Uterus (tissue), 2 donors: Measurements from ENCODE around the gene CD320.

ENCODE experiments used
- POLR2A ChIP-seq, 2 donors: fragments of 450-650 bp; IDR thresholded peaks; one replicate each; pipeline ENCODE4 v1.6.1; 2016; ENCODE audit warnings: antibody characterized with exemption in 2 of 2, mild to moderate bottlenecking in 1 of 2, moderate library complexity in 1 of 2
- TF ChIP-seq, protein P1 (sequence below), 4 experiments: fragments of 200-600 bp in 2 of 4; fragments of 450-650 bp in 2 of 4; sonication (generic) in 2 of 4; IDR thresholded peaks; one replicate each; pipeline ENCODE4 v1.5.1; 2016 to 2019; ENCODE audit warnings: antibody characterized with exemption in 4 of 4, mild to moderate bottlenecking in 2 of 4, moderate library complexity in 1 of 4

DNA sequence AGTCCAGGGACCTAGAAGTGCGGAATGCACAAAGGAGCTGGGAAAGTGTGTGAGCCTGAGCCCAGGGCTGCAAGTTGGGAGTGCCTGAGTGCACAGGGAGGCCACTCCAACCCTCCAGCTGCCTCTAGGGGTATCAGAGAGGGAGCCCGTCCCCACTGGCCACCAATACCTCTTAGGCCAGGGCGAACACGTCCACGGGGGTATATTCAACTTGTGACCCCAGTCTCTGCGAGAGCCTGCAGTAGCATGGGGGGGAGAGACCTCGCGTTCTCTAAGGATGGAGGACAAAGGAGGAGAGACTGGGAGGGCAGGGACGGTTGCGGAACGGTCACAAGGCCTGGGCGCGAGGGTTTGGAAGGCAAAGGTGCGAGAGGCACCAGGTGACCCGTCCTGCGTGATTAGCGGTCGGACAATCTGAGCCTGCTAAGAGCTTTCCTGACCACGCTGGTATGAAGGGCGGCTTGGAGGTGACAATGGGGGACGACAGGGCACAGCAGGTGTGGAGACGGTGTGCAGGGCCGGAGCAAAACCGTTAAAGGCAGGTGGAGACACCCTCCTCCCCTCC, 676 bp downstream of the CD320 start:
- TF ChIP-seq, protein P1, sequence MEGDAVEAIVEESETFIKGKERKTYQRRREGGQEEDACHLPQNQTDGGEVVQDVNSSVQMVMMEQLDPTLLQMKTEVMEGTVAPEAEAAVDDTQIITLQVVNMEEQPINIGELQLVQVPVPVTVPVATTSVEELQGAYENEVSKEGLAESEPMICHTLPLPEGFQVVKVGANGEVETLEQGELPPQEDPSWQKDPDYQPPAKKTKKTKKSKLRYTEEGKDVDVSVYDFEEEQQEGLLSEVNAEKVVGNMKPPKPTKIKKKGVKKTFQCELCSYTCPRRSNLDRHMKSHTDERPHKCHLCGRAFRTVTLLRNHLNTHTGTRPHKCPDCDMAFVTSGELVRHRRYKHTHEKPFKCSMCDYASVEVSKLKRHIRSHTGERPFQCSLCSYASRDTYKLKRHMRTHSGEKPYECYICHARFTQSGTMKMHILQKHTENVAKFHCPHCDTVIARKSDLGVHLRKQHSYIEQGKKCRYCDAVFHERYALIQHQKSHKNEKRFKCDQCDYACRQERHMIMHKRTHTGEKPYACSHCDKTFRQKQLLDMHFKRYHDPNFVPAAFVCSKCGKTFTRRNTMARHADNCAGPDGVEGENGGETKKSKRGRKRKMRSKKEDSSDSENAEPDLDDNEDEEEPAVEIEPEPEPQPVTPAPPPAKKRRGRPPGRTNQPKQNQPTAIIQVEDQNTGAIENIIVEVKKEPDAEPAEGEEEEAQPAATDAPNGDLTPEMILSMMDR (IDR thresholded peaks at IDR 0.05) = no peak
- TF ChIP-seq POLR2A (IDR thresholded peaks at IDR 0.05) = no peak
